ENCODE measurements around the gene RNLS.

The RNLS gene
- total RNA-seq, result 2.3 to 3.1 (median 2.9) reads per million in 3 donors

DNA sequence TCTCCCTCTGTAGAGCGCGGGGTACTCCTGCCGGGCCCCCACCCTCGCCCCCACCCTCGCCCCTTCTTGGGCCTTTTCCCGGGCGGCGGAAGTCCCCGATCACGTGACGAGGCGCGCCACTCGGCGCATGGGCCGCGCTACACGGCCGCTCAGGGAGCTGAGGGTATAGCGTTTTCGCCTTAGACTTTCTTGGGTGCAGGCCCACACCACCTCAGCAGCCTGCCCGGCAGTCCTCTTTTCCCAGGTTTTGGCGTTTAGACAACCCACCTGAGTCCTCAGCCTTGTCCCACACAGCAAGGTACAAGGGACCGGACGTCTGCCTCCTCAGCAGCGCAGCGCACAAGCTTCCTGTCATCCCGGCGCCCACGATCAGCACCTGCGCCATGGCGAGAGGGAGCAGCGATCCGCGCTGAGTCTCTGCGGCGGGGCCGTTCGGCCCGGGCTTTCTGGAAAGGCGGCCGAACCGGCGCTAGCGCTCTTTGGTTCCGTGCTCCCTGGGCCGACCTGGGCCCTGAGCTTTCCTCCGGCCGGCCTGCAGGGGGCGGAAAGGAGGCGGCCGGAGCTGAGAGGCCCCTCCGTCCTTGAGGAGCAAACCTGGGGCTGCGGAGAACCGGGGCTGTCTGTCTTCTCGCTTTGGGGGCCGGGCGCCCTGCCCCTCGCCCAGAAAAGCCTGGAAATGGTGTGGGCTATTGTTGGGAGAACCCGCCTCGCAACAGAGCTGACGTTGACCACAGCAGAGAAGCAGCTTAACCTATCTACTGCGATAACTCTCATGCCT, at the start of gene RNLS:
RNLS (minus strand) TSS at position 513 of the 778 bp plus-strand sequence.
- peak; percentile 31 to 46 (median 46) for DNase-seq
- Histone ChIP-seq H3K27ac (ENCODE audit: insufficient read depth, low read length, poor library complexity, severe bottlenecking) (peak within 1 kb of the TSS; percentile 80), H3K27me3 (replicated peaks; ENCODE audit: control insufficient read depth, insufficient read depth, low read length, poor library complexity, severe bottlenecking) (no peaks in the 10 kb centered on the region), H3K4me1 (ENCODE audit: control insufficient read depth, insufficient read depth, low read length, poor library complexity, severe bottlenecking) (peaks cover 7% of the 10 kb centered on the region), H3K36me3 (ENCODE audit: control insufficient read depth, insufficient read depth, low read length) (no peaks in the 10 kb centered on the region), H3K4me3 (ENCODE audit: insufficient read depth, low read depth, low read length, poor library complexity, severe bottlenecking) (peak within 1 kb of the TSS; percentile 86), H3K9me3 (ENCODE audit: control insufficient read depth, low read length) (no peaks in the 10 kb centered on the region)

DNA sequence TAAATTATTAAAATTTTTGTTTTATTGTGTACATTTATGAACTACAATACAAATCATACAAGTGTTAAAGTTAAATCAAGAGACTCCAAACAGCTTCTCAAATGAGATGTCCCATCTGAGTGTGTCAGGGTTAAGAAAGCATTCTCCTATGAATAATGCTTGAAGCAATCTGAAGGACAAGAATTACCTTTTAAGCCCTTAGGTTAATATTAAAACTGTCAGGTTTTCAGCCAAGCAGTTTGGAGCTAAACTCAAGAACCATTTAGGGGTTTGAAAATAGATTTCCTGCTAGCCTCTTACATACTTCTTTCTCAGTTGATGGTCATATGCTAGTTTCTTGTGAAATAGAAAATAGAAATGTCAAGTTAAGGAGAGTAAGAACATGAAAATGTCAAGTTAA, 41.7 kb upstream of the RNLS start:
- H3K27ac ChIP-seq (ENCODE audit: insufficient read depth, low read length, poor library complexity, severe bottlenecking), result no peak overlapping the region
- H3K36me3 ChIP-seq (ENCODE audit: control insufficient read depth, insufficient read depth, low read length), result no peaks in the 10 kb centered on the region
- no peaks in the 10 kb centered on the region for H3K9me3 ChIP-seq (ENCODE audit: control insufficient read depth, low read length)
- no peak overlapping the region for H3K4me3 ChIP-seq (ENCODE audit: insufficient read depth, low read depth, low read length, poor library complexity, severe bottlenecking)
- no peak for DNase-seq
- H3K4me1 ChIP-seq (ENCODE audit: control insufficient read depth, insufficient read depth, low read length, poor library complexity, severe bottlenecking), result no peaks in the 10 kb centered on the region
- no peaks in the 10 kb centered on the region for H3K27me3 ChIP-seq (replicated peaks; ENCODE audit: control insufficient read depth, insufficient read depth, low read length, poor library complexity, severe bottlenecking)

DNA sequence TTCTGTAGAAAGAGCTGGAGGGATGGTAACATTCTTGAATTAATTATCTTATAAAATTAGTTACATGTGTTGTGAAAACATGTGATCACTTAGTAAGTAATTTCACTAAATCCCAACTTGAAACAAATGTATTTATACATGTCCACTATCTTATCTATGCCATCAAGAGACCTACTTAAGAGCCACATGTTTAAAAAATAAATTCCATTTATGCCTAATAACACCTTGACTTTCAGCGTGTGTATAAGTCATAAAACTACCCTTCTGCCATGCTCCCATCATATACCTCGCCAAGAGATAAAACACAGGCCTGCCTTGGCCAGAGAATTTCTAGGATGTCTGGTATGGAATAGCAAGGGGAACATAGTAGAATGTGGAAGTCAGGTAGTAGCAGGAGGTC, 40.7 kb upstream of the RNLS start:
- Histone ChIP-seq H3K4me3 (ENCODE audit: insufficient read depth, low read depth, low read length, poor library complexity, severe bottlenecking) (no peak overlapping the region), H3K9me3 (ENCODE audit: control insufficient read depth, low read length) (no peaks in the 10 kb centered on the region)

DNA sequence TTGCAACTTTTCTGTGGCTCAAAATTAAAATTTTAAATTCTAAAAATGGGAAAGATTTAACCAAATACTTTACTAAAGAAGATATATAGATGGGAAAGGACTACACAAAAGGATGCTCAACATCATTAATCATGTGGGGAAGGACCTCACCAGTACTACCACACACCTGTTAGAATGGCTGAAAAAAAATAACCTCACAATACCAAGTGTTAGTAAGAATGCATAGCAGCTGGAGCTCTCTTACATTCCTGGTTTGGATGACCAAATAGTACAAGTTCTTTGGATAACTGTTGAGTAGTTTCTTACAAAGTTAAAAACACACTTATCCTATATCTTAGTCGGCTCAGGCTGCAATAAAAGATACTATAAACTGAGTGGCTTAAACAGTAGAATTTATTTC, 37.3 kb upstream of the RNLS start:
- Histone ChIP-seq H3K9me3 (ENCODE audit: control insufficient read depth, low read length) (no peaks in the 10 kb centered on the region), H3K4me1 (ENCODE audit: control insufficient read depth, insufficient read depth, low read length, poor library complexity, severe bottlenecking) (no peaks in the 10 kb centered on the region), H3K27me3 (replicated peaks; ENCODE audit: control insufficient read depth, insufficient read depth, low read length, poor library complexity, severe bottlenecking) (no peaks in the 10 kb centered on the region), H3K4me3 (ENCODE audit: insufficient read depth, low read depth, low read length, poor library complexity, severe bottlenecking) (no peak overlapping the region), H3K36me3 (ENCODE audit: control insufficient read depth, insufficient read depth, low read length) (no peaks in the 10 kb centered on the region), H3K27ac (ENCODE audit: insufficient read depth, low read length, poor library complexity, severe bottlenecking) (no peak overlapping the region)
- DNase-seq, result no peak

More for the DNA sequence above, 40.7 kb upstream of the RNLS start:
- Histone ChIP-seq H3K27ac (ENCODE audit: insufficient read depth, low read length, poor library complexity, severe bottlenecking) (no peak overlapping the region), H3K27me3 (replicated peaks; ENCODE audit: control insufficient read depth, insufficient read depth, low read length, poor library complexity, severe bottlenecking) (no peaks in the 10 kb centered on the region), H3K36me3 (ENCODE audit: control insufficient read depth, insufficient read depth, low read length) (no peaks in the 10 kb centered on the region), H3K4me1 (ENCODE audit: control insufficient read depth, insufficient read depth, low read length, poor library complexity, severe bottlenecking) (no peaks in the 10 kb centered on the region)
- DNase-seq, result no peak

DNA sequence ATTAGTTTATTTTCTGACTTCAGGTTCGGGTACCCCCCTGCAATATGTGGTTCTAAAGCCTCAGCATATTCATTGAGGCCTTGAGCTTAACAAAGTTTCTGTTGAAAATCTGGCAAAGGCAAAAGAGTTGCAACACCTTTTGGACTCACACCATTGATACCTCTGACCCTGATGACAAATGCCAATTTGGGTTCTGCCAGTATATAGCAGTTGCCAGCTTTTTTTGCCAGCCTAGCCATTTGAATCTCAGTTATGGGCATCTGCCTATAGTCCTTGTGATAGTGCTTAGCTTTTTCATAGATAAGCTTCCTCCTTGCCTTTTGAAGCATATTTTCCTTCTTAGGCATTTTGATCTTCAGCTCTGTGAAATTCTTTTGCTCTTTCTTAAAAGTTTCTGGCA, 35.4 kb upstream of the RNLS start:
- Histone ChIP-seq H3K36me3 (ENCODE audit: control insufficient read depth, insufficient read depth, low read length) (no peaks in the 10 kb centered on the region), H3K27ac (ENCODE audit: insufficient read depth, low read length, poor library complexity, severe bottlenecking) (no peak overlapping the region), H3K27me3 (replicated peaks; ENCODE audit: control insufficient read depth, insufficient read depth, low read length, poor library complexity, severe bottlenecking) (no peaks in the 10 kb centered on the region), H3K9me3 (ENCODE audit: control insufficient read depth, low read length) (no peaks in the 10 kb centered on the region), H3K4me3 (ENCODE audit: insufficient read depth, low read depth, low read length, poor library complexity, severe bottlenecking) (no peak overlapping the region), H3K4me1 (ENCODE audit: control insufficient read depth, insufficient read depth, low read length, poor library complexity, severe bottlenecking) (no peaks in the 10 kb centered on the region)
- DNase-seq, result no peak

DNA sequence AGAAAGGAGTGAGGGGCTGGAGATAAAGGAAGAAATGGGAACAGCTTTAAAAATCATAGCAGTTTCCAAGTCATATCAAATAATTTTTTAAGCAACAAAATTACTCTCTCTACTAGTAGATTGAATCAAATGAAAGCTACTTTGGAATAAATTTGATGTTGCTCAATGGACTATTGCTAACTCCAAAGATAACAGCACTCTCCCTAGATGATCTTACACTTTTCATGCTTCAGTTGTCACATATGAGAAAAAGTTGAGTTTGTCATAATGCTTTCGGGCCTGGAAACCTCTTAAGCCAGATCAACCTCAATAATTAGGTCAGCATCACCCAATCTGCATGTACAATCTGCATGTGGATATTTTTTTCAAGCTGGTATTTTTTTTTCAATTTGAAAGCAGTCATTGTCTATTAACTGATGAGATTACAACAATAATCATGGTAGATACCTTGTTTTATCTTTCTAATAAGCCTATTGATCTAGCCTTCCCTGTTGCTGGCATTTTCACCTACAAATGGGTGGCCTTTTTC, 34.7 kb upstream of the RNLS start:
- H3K4me3 ChIP-seq (ENCODE audit: insufficient read depth, low read depth, low read length, poor library complexity, severe bottlenecking), result no peak overlapping the region
- H3K36me3 ChIP-seq (ENCODE audit: control insufficient read depth, insufficient read depth, low read length), result no peaks in the 10 kb centered on the region
- H3K9me3 ChIP-seq (ENCODE audit: control insufficient read depth, low read length), result no peaks in the 10 kb centered on the region
- H3K27me3 ChIP-seq (replicated peaks; ENCODE audit: control insufficient read depth, insufficient read depth, low read length, poor library complexity, severe bottlenecking), result no peaks in the 10 kb centered on the region
- H3K27ac ChIP-seq (ENCODE audit: insufficient read depth, low read length, poor library complexity, severe bottlenecking), result no peak overlapping the region
- DNase-seq, result no peak
- H3K4me1 ChIP-seq (ENCODE audit: control insufficient read depth, insufficient read depth, low read length, poor library complexity, severe bottlenecking), result no peaks in the 10 kb centered on the region

DNA sequence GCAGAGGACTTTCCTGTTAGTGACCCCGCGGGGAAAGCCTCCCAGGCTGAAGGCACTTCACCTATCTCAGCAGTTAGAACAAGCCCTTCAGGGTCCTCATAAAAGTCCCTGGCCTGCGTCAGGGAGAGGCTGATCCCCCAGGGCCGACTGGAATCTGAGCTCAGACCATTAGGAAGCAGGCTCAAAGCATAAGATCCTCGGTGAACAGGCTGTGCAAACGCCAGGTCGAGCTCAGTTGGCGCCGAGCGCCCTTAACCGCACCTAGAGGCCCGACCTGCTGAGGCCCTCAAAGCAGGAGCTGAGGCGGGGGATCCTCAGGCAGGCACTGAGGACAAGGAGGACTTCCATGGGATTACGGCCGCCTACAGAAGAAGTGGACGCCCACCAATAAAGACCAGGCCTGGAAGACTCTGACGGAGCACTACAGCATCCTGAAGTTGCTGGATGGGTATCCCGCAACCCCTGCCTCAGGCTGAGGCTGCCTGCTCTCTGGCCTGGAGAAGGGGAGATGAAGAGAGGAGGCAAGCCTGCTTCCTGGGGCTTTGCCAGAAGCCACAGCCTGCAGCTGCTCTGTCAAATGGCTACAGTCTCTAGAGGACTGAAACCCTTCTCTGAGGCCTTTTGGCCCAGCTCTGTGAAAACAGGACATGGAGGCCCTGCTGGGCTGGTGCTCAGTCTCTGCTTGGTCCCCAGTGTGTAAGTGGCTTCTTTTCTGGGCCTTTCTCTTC, 33.3 kb upstream of the RNLS start:
- Histone ChIP-seq H3K27ac (ENCODE audit: insufficient read depth, low read length, poor library complexity, severe bottlenecking) (no peak overlapping the region), H3K4me1 (ENCODE audit: control insufficient read depth, insufficient read depth, low read length, poor library complexity, severe bottlenecking) (no peaks in the 10 kb centered on the region), H3K4me3 (ENCODE audit: insufficient read depth, low read depth, low read length, poor library complexity, severe bottlenecking) (no peak overlapping the region), H3K9me3 (ENCODE audit: control insufficient read depth, low read length) (no peaks in the 10 kb centered on the region), H3K27me3 (replicated peaks; ENCODE audit: control insufficient read depth, insufficient read depth, low read length, poor library complexity, severe bottlenecking) (no peaks in the 10 kb centered on the region), H3K36me3 (ENCODE audit: control insufficient read depth, insufficient read depth, low read length) (no peaks in the 10 kb centered on the region)
- DNase-seq, result no peak

DNA sequence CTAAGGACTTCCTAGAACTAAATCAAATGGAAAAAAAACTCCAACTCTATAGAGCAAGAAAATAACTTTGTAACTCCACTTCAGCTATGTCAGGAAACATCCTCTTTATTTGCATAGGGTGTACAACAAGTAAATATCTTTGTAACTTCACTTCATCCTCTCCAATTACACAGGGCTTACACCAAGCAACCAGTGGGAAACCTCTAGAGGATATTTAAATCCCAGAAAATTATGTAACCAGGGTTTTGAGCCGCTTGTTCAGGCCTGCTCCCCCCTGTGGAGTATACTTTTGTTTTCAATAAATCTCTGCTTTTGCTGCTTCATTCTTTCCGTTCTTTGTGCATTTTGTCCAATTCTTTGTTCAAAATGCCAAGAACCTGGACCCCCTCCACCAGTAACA, 25.7 kb upstream of the RNLS start:
- H3K27ac ChIP-seq (ENCODE audit: insufficient read depth, low read length, poor library complexity, severe bottlenecking), result no peak overlapping the region
- no peaks in the 10 kb centered on the region for H3K27me3 ChIP-seq (replicated peaks; ENCODE audit: control insufficient read depth, insufficient read depth, low read length, poor library complexity, severe bottlenecking)
- H3K36me3 ChIP-seq (ENCODE audit: control insufficient read depth, insufficient read depth, low read length), result no peaks in the 10 kb centered on the region
- H3K4me3 ChIP-seq (ENCODE audit: insufficient read depth, low read depth, low read length, poor library complexity, severe bottlenecking), result no peak overlapping the region
- no peaks in the 10 kb centered on the region for H3K4me1 ChIP-seq (ENCODE audit: control insufficient read depth, insufficient read depth, low read length, poor library complexity, severe bottlenecking)
- DNase-seq, result no peak
- H3K9me3 ChIP-seq (ENCODE audit: control insufficient read depth, low read length), result no peaks in the 10 kb centered on the region

DNA sequence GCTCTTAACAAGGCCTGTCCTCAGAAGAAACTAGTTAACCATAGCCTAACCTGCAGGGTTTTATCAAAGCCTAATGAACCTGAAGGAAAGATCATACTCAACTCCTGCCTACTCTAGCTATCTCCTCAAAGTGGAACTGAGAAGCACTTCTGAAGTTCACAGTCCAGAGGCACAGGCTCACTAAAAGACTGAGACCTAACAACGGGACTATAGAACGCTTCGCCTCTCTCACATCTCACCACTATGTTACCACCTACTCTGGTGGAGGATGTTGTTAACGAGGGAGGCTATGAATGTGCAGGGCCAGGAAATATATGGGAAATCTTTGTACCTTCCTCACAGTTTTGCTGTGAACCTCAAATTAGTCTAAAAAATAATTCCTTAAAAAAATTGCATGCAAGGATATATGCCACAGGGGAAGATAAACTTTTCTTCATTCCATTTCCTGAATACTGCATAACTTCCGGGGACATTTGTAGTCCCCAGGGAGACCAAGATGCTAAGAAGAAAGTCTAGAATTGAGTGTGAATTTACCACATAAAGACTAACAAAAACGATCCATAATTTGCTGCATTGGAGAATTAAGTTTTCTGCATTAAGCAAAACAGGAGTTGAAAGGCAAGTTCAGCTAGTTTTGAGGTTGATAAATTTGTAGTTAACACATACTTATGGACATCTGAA, 25.1 kb upstream of the RNLS start:
- Histone ChIP-seq H3K9me3 (ENCODE audit: control insufficient read depth, low read length) (no peaks in the 10 kb centered on the region), H3K4me3 (ENCODE audit: insufficient read depth, low read depth, low read length, poor library complexity, severe bottlenecking) (no peak overlapping the region), H3K36me3 (ENCODE audit: control insufficient read depth, insufficient read depth, low read length) (no peaks in the 10 kb centered on the region), H3K27ac (ENCODE audit: insufficient read depth, low read length, poor library complexity, severe bottlenecking) (no peak overlapping the region), H3K4me1 (ENCODE audit: control insufficient read depth, insufficient read depth, low read length, poor library complexity, severe bottlenecking) (no peaks in the 10 kb centered on the region), H3K27me3 (replicated peaks; ENCODE audit: control insufficient read depth, insufficient read depth, low read length, poor library complexity, severe bottlenecking) (no peaks in the 10 kb centered on the region)
- DNase-seq, result no peak

DNA sequence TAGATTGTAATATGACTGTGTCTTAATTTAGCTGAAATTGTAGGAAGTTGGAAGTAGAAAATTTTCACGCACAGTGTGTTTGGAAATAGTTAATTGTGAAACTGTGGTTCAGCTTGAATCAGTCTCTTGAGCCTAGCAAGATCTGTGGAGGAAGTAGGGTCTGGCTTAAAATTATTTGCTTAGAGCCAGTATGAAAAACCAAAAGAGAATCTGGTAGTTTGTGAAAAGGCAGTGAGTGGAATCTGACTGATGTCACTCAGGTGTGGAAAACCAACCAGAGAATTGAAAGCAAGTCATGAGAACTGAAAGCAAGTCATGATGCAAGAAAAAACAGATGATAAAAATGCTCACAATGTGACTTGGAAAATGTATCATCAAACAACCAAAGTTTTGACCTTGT, 14.9 kb upstream of the RNLS start:
- H3K4me1 ChIP-seq (ENCODE audit: control insufficient read depth, insufficient read depth, low read length, poor library complexity, severe bottlenecking), result no peaks in the 10 kb centered on the region
- H3K36me3 ChIP-seq (ENCODE audit: control insufficient read depth, insufficient read depth, low read length), result no peaks in the 10 kb centered on the region
- no peak for DNase-seq
- no peaks in the 10 kb centered on the region for H3K27me3 ChIP-seq (replicated peaks; ENCODE audit: control insufficient read depth, insufficient read depth, low read length, poor library complexity, severe bottlenecking)
- no peaks in the 10 kb centered on the region for H3K9me3 ChIP-seq (ENCODE audit: control insufficient read depth, low read length)
- no peak overlapping the region for H3K4me3 ChIP-seq (ENCODE audit: insufficient read depth, low read depth, low read length, poor library complexity, severe bottlenecking)
- H3K27ac ChIP-seq (ENCODE audit: insufficient read depth, low read length, poor library complexity, severe bottlenecking), result no peak overlapping the region

Data from effector memory CD4-positive, alpha-beta T cell (primary cell).